GM12878 (cell line): ENCODE results near the gene CNST. TPM values are rescaled to one million over a fixed set of nuclear protein-coding genes. Genes with fewer than 3 reads are reported as not detected.

Source experiments
- ATAC-seq: fragments of 200-7000 bp; cut with Tn5 transposase; 3 replicates; pipeline ENCODE4 v1.9.1; 2020; ENCODE audit warnings: mild to moderate bottlenecking, moderate library complexity
- BruUV-seq: library from RNA; stranded (reverse); fragments of 400-500 nt; replicated peaks from 2 replicates; lab custom pipeline; 2021; lab: Mats Ljungman, UMichigan
- CTCF ChIA-PET: fragments of 300-600 bp; sonication (Branson Sonifier 250); formaldehyde crosslinking; extraction: SDS; loops from one replicate; lab custom pipeline; 2021; ENCODE audit warnings: inconsistent platforms; lab: Yijun Ruan, JAX
- POLR2A ChIA-PET: fragments of 350-600 bp; formaldehyde crosslinking; extraction: SDS; loops from one replicate; lab custom pipeline; 2021; ENCODE audit warnings: inconsistent platforms; lab: Charles Lee
- RAD21 ChIA-PET: fragments of 300-600 bp; sonication (Branson Sonifier 250); formaldehyde crosslinking; loops from one replicate; lab custom pipeline; 2023; ENCODE audit warnings: antibody characterized with exemption; ENCODE audit not compliant: unreplicated experiment; lab: Charles Lee
- SMC1A ChIA-PET: fragments of 300-600 bp; sonication (Branson Sonifier 250); formaldehyde crosslinking; loops from one replicate; lab custom pipeline; 2023; ENCODE audit not compliant: unreplicated experiment, uncharacterized antibody; lab: Charles Lee
- DNase-seq: peaks from one replicate; pipeline ENCODE4 v3.0.0-alpha.2; 2011; ENCODE audit warnings: low read depth, low spot score
- FAIRE-seq: peaks from 3 replicates; lab custom pipeline; 2011; peaks lifted over from hg19 to GRCh38; lab: Jason Lieb, UNC
- H2AFZ ChIP-seq: 2 replicates; pipeline ENCODE4 v1.6.0; 2011; ENCODE audit warnings: low read depth, low read length, control low read depth; ENCODE audit not compliant: control insufficient read depth
- H3K27ac ChIP-seq: 2 replicates; pipeline ENCODE4 v1.5.1; 2011; ENCODE audit warnings: control low read depth; ENCODE audit not compliant: control insufficient read depth, insufficient read depth
- H3K27me3 ChIP-seq, 2 experiments: replicated peaks in 1 of 2; 2 replicates each; pipeline versions ENCODE4 v1.6.0 to v1.6.1; 2011; ENCODE audit warnings: low read length in 1 of 2; ENCODE audit not compliant: control insufficient read depth in 2 of 2, insufficient read depth in 2 of 2
- H3K36me3 ChIP-seq, 2 experiments: 2 replicates each; pipeline ENCODE4 v1.5.1; 2011; ENCODE audit warnings: low read length in 1 of 2; ENCODE audit not compliant: control insufficient read depth in 2 of 2, insufficient read depth in 2 of 2
- H3K4me1 ChIP-seq: 2 replicates; pipeline ENCODE4 v1.6.1; 2011; ENCODE audit warnings: mild to moderate bottlenecking, low read length, moderate library complexity, mixed read lengths; ENCODE audit not compliant: control insufficient read depth, insufficient read depth
- H3K4me2 ChIP-seq: 2 replicates; pipeline ENCODE4 v1.6.0; 2011; ENCODE audit warnings: control low read depth; ENCODE audit not compliant: control insufficient read depth, insufficient read depth
- H3K4me3 ChIP-seq: fragments of 200-600 bp; sonication (generic); 2 replicates; pipeline ENCODE4 v1.5.1; 2016
- H3K79me2 ChIP-seq: 2 replicates; pipeline ENCODE4 v1.6.0; 2011; ENCODE audit warnings: low read length; ENCODE audit not compliant: control insufficient read depth, insufficient read depth
- H3K9ac ChIP-seq: 2 replicates; pipeline ENCODE4 v1.8.0; 2011; ENCODE audit warnings: low read length, control low read depth, mixed read lengths; ENCODE audit not compliant: control insufficient read depth, insufficient read depth
- H3K9me3 ChIP-seq: replicated peaks from 3 replicates; pipeline ENCODE4 v1.5.1; 2011; ENCODE audit warnings: mild to moderate bottlenecking, low read length; ENCODE audit not compliant: control insufficient read depth, insufficient read depth
- H4K20me1 ChIP-seq: 2 replicates; pipeline ENCODE4 v1.6.0; 2011; ENCODE audit not compliant: control insufficient read depth, insufficient read depth
- BCL11A ChIP-seq: IDR thresholded peaks from 2 replicates; pipeline ENCODE4 v1.6.1; 2011; ENCODE audit warnings: low read depth, low read length
- BMI1 ChIP-seq: fragments of 450-650 bp; IDR thresholded peaks from 2 replicates; pipeline ENCODE4 v1.6.1; 2016; ENCODE audit warnings: mild to moderate bottlenecking, moderate library complexity, borderline replicate concordance
- EED ChIP-seq: sonication (generic); IDR thresholded peaks from 2 replicates; pipeline ENCODE4 v1.6.1; 2016; ENCODE audit warnings: antibody characterized with exemption, low read depth
- EZH2 ChIP-seq: IDR thresholded peaks from 2 replicates; pipeline ENCODE4 v1.6.1; 2012; ENCODE audit warnings: low read depth, mild to moderate bottlenecking, control low read depth, inconsistent platforms, low read length, borderline replicate concordance; ENCODE audit not compliant: control insufficient read depth
- GABPA ChIP-seq: IDR thresholded peaks from 2 replicates; pipeline ENCODE4 v1.6.1; 2014; ENCODE audit warnings: antibody characterized with exemption, low read depth, mild to moderate bottlenecking, inconsistent platforms
- HDGF ChIP-seq: fragments of 450-650 bp; IDR thresholded peaks from 2 replicates; pipeline ENCODE4 v1.6.1; 2016; ENCODE audit warnings: antibody characterized with exemption
- STAT1 ChIP-seq: fragments of 450-650 bp; conservative IDR thresholded peaks from 2 replicates; pipeline ENCODE4 v1.6.1; 2014; ENCODE audit warnings: antibody characterized with exemption, mild to moderate bottlenecking
- WGBS: methylation state at CpG from one replicate; pipeline ENCODE4 v1.1.6; 2016; ENCODE audit warnings: low lambda C conversion rate; ENCODE audit not compliant: insufficient replicate concordance, insufficient coverage; ENCODE audit errors: missing lambda C conversion rate; 5-methylcytosine and 5-hydroxymethylcytosine counted together
- in situ Hi-C: fragments of 300-500 bp; cut with MboI; formaldehyde crosslinking; loops from 9 replicates; pipeline ENCODE4 v1.14.3; 2018; ENCODE audit warnings: mixed read lengths
- intact Hi-C: fragments of 100-400 bp; cut with micrococcal nuclease; formaldehyde crosslinking; loops from one replicate; pipeline ENCODE4 v1.14.2; 2022; ENCODE audit not compliant: unreplicated experiment
- polyA plus RNA-seq, 11 experiments: library from polyadenylated mRNA; depleted of rRNA in 4 of 11; unstranded in 6 of 11; stranded (reverse) in 5 of 11; fragments of >200 nt; fragmentation: Nextera tagmentation in 4 of 11; fragmentation: Illumina TruSeq in 1 of 11; extraction: Ambion mirVana in 4 of 11; extraction: Trizol in 1 of 11; gene quantifications; 1 replicate in 1 of 11; 2 replicates in 10 of 11; pipeline versions ENCODE4 v1.2.1 to v1.2.3, GENCODE V29; 2011 to 2016; ENCODE audit warnings: inconsistent platforms in 2 of 11, missing spikeins in 2 of 11, low read depth in 1 of 11
- total RNA-seq, 4 experiments: library from RNA; depleted of rRNA in 3 of 4; stranded (reverse); fragments of >200 nt in 3 of 4; fragmentation: Illumina TruSeq in 1 of 4; extraction: Trizol in 1 of 4; gene quantifications; 2 replicates each; pipeline versions ENCODE4 v1.2.1 to v1.2.3, GENCODE V29; 2013 to 2021
- TF ChIP-seq, protein P1 (sequence below): fragments of 450-650 bp; formaldehyde crosslinking; IDR thresholded peaks from 2 replicates; pipeline ENCODE4 v1.4.0; 2020; ENCODE audit warnings: mild to moderate bottlenecking, moderate library complexity
- TF ChIP-seq, protein P2 (sequence below): IDR thresholded peaks from 2 replicates; pipeline ENCODE4 v1.6.1; 2012; ENCODE audit warnings: low read depth, low read length, improper control_type of control experiment
- TF ChIP-seq, protein P3 (sequence below): fragments of 450-650 bp; IDR thresholded peaks from 2 replicates; pipeline ENCODE4 v1.6.1; 2017; ENCODE audit warnings: antibody characterized with exemption, mild to moderate bottlenecking, moderate library complexity

CNST gene
- total and polyA plus RNA-seq, 10 of the 15 experiments (the other 5 are each of a cell fraction or from before 2014, with no cell fraction given) = 4.8 to 16.2 (median 12.3) TPM

DNA sequence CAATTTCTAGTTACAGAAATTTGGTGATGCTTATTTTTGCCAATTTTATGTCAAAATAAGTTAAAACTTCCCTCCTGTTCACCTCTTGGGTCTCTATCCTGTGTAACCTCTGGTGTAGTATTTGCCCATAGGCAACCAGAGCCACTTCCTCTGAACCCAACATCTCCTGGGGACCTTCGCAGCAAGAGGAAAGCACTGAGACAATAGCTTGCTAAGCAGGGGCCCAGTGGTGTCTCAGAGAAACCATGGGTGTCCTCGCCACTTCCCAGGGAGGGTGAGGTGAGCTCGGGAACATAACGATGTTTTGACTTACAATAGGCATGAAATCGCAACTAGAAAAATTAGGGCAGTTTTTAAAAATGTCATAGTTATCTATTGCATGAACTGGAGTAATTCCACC, 101.5 kb downstream of the CNST start (continued):
- TF ChIP-seq, protein P1, sequence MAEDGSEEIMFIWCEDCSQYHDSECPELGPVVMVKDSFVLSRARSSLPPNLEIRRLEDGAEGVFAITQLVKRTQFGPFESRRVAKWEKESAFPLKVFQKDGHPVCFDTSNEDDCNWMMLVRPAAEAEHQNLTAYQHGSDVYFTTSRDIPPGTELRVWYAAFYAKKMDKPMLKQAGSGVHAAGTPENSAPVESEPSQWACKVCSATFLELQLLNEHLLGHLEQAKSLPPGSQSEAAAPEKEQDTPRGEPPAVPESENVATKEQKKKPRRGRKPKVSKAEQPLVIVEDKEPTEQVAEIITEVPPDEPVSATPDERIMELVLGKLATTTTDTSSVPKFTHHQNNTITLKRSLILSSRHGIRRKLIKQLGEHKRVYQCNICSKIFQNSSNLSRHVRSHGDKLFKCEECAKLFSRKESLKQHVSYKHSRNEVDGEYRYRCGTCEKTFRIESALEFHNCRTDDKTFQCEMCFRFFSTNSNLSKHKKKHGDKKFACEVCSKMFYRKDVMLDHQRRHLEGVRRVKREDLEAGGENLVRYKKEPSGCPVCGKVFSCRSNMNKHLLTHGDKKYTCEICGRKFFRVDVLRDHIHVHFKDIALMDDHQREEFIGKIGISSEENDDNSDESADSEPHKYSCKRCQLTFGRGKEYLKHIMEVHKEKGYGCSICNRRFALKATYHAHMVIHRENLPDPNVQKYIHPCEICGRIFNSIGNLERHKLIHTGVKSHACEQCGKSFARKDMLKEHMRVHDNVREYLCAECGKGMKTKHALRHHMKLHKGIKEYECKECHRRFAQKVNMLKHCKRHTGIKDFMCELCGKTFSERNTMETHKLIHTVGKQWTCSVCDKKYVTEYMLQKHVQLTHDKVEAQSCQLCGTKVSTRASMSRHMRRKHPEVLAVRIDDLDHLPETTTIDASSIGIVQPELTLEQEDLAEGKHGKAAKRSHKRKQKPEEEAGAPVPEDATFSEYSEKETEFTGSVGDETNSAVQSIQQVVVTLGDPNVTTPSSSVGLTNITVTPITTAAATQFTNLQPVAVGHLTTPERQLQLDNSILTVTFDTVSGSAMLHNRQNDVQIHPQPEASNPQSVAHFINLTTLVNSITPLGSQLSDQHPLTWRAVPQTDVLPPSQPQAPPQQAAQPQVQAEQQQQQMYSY (CRISPR knock-in tag) = no peak

DNA sequence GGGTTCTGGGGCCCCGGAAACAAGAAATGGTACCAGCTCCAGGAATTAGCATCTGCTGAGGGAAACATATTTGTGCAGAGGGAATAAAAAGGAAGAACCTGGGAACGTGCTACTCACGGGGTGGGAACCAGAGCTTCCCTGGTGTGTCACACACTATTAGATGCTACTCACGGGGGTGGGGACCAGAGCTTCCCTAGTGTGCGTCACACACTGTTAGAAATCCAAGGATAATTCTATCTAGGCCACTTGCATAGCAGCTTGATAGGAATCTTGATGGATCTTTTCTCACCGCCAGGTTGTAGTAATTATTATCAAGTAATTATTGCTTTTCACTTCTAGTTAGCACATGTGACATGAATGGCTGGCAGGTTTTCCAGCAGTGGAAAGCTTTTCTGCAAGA, 103.4 kb downstream of the CNST start:
- in situ Hi-C loops = no loop called here
- Histone ChIP-seq H3K27ac (no peak overlapping the region), H3K9ac (no peak overlapping the region)
- SMC1A ChIA-PET = interaction anchor here (0.9 kb wide), 1 partner anchor 126 kb away, joined by 3 read pairs; no protein-coding TSS in a partner anchor
- no peak for DNase-seq
- TF ChIP-seq EED = no peak
- TF ChIP-seq, protein P2, sequence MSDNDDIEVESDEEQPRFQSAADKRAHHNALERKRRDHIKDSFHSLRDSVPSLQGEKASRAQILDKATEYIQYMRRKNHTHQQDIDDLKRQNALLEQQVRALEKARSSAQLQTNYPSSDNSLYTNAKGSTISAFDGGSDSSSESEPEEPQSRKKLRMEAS = no peak
- no peak for TF ChIP-seq STAT1
- TF ChIP-seq, protein P3, sequence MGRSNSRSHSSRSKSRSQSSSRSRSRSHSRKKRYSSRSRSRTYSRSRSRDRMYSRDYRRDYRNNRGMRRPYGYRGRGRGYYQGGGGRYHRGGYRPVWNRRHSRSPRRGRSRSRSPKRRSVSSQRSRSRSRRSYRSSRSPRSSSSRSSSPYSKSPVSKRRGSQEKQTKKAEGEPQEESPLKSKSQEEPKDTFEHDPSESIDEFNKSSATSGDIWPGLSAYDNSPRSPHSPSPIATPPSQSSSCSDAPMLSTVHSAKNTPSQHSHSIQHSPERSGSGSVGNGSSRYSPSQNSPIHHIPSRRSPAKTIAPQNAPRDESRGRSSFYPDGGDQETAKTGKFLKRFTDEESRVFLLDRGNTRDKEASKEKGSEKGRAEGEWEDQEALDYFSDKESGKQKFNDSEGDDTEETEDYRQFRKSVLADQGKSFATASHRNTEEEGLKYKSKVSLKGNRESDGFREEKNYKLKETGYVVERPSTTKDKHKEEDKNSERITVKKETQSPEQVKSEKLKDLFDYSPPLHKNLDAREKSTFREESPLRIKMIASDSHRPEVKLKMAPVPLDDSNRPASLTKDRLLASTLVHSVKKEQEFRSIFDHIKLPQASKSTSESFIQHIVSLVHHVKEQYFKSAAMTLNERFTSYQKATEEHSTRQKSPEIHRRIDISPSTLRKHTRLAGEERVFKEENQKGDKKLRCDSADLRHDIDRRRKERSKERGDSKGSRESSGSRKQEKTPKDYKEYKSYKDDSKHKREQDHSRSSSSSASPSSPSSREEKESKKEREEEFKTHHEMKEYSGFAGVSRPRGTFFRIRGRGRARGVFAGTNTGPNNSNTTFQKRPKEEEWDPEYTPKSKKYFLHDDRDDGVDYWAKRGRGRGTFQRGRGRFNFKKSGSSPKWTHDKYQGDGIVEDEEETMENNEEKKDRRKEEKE = no peak
- no peak for TF ChIP-seq GABPA
- no peak for TF ChIP-seq BCL11A
- TF ChIP-seq EZH2 = no peak
- no peak for TF ChIP-seq HDGF
- no peak for TF ChIP-seq BMI1
- TF ChIP-seq, all 136 proteins: peak for 0
- FAIRE-seq (no peak), ATAC-seq (no peak)
- WGBS = 96% methylated on average over 6 of the region's 6 CpGs
- H3K4me1 ChIP-seq = no peaks in the 10 kb centered on the region
- ChIA-PET POLR2A (no interaction called here), RAD21 (no interaction called here), CTCF (interaction anchor here (0.8 kb wide), 1 partner anchor 19 kb away, joined by 5 read pairs; no protein-coding TSS in a partner anchor)
- no peak overlapping the region for H3K4me3 ChIP-seq
- H3K4me2 ChIP-seq = no peak overlapping the region
- peaks cover 0 to 3% of the 10 kb centered on the region in 2 experiments; a peak in 1 of 4 replicates for H3K36me3 ChIP-seq
- H3K27me3 ChIP-seq = no peaks in the 10 kb centered on the region
- no peak overlapping the region for H2AFZ ChIP-seq
- intact Hi-C loops = no loop called here
- H3K9me3 ChIP-seq = no peaks in the 10 kb centered on the region
- no peaks in the 10 kb centered on the region for H3K79me2 ChIP-seq
- BruUV-seq = no TSS peak
- no peaks in the 10 kb centered on the region for H4K20me1 ChIP-seq
